ENCODE measurements around the gene NATD1.
A peak's percentile ranks its signal among the peaks of the same experiment; 100 is the strongest.

NATD1 gene

DNA sequence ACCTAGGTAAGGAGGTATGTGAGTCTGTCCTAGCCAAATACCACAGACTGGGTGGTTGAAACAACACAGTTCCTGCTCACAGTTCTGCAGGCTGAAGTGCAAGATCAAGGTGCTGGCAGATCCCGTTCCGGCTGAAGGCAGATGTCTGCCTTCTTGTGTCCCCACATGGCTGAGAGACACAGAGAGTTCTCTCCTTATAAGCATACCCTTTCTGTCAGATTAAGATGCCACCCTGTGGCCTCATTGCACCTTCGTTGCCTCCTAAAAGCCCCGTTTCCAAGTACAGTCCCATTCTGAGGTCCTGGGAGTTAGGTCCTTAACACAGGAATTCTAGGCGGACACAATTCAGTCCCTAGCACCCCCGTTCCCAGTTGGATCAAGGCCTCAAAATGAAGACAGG is 30.1 kb downstream of the NATD1 start:
- DNase-seq (ENCODE audit: low read depth, low spot score) = no peak
- TF ChIP-seq FOXP2 (optimal IDR thresholded peaks at IDR 0.05; ENCODE audit: control extremely low read depth, extremely low read length, insufficient read depth) (no peak), EZH2 (IDR thresholded peaks at IDR 0.05) (no peak), POLR2AphosphoS5 (IDR thresholded peaks at IDR 0.05; ENCODE audit: borderline replicate concordance, low read depth, low read length) (no peak)

DNA sequence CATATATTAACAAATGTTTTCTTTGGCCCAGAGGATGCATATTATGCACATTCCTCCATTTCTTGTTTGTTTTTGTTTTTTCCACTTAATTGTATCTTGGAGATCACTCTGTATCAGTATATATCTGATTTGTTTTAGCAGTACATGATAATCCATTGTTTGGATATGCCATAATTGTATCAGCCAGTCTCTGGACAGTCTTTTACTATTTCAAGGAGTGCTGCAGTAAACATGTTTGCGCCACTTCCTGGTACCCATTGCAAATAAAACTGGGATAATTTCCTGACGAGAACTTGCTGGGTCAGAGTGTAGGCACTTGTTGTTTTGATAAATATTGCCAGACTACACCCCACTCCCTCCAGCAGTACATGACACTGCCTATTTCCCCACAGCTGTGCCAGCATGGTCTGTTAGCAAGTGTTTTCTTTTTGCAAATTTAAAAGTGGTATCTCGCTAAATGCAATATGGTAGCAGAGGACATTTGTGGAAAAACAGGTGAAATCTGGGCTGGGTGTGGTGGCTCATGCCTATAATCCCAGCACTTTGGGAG is 34.3 kb downstream of the NATD1 start:
- H3K4me3 ChIP-seq = no peak overlapping the region
- TF ChIP-seq EZH2 (IDR thresholded peaks at IDR 0.05) = no peak
- no peak for TF ChIP-seq POLR2AphosphoS5 (IDR thresholded peaks at IDR 0.05; ENCODE audit: borderline replicate concordance, low read depth, low read length)
- no peak for TF ChIP-seq FOXP2 (optimal IDR thresholded peaks at IDR 0.05; ENCODE audit: control extremely low read depth, extremely low read length, insufficient read depth)
- DNase-seq (ENCODE audit: low read depth, low spot score) = no peak
- H3K9me3 ChIP-seq (ENCODE audit: low read depth, low read length) = no peaks in the 10 kb centered on the region
- no peak overlapping the region for H3K9ac ChIP-seq (ENCODE audit: insufficient read length)
- H3K36me3 ChIP-seq (ENCODE audit: insufficient read depth, low read length) = peaks cover 4% of the 10 kb centered on the region; the same call in 1 of the 2 replicates
- H3K27ac ChIP-seq = no peak overlapping the region

More for the DNA sequence above, 30.1 kb downstream of the NATD1 start:
- H3K4me3 ChIP-seq = no peak overlapping the region
- H3K9ac ChIP-seq (ENCODE audit: insufficient read length) = no peak overlapping the region
- H3K27ac ChIP-seq = no peak overlapping the region
- H3K36me3 ChIP-seq (ENCODE audit: insufficient read depth, low read length) = peaks cover 4% of the 10 kb centered on the region; the same call in 1 of the 2 replicates
- no peaks in the 10 kb centered on the region for H3K9me3 ChIP-seq (ENCODE audit: low read depth, low read length)

DNA sequence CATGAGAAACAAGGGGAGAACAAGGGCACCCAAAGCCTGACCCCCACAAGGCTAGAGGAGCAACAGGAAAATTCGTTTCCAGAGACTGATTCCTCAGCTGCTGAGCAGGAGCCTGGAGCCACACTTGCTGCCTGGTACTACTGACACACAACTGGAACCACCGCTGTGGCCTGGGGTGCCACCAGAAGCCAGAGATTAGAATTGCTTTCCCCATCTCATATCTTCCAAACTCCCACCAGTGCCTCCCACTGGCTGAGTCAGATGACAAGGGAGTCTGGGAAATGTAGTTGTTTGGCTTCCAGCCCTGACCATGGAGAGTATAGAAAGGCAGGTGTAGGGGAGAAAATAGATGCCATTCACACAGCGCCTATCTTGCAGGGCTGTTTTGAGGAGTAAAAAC is 35.1 kb downstream of the NATD1 start:
- Histone ChIP-seq H3K36me3 (ENCODE audit: insufficient read depth, low read length) (peaks cover 4% of the 10 kb centered on the region; the same call in 1 of the 2 replicates), H3K27ac (no peak overlapping the region), H3K9ac (ENCODE audit: insufficient read length) (no peak overlapping the region), H3K4me3 (no peak overlapping the region), H3K9me3 (ENCODE audit: low read depth, low read length) (no peaks in the 10 kb centered on the region)
- DNase-seq (ENCODE audit: low read depth, low spot score) = no peak
- TF ChIP-seq FOXP2 (optimal IDR thresholded peaks at IDR 0.05; ENCODE audit: control extremely low read depth, extremely low read length, insufficient read depth) (no peak), POLR2AphosphoS5 (IDR thresholded peaks at IDR 0.05; ENCODE audit: borderline replicate concordance, low read depth, low read length) (no peak), EZH2 (IDR thresholded peaks at IDR 0.05) (no peak)

DNA sequence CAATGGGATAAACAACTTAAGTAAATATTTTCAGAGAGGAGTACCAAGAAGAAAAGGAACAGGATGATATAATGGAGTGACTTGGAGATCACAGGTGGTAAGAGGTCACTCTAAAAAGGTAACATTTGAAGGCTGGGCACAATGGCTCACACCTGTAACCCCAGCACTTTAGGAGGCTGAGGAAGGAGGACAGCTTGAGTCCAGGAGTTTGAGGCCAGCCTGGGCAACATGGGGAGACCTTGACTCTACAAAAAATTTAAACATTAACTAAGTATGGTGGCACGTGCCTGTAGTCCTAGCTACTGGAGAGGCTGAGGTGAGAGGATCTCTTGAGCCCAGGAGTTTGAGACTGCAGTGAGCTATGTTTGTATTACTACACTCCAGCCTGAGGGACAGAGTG is 35.9 kb downstream of the NATD1 start:
- H3K9ac ChIP-seq (ENCODE audit: insufficient read length) = no peak overlapping the region
- H3K27ac ChIP-seq = no peak overlapping the region
- DNase-seq (ENCODE audit: low read depth, low spot score) = no peak
- H3K9me3 ChIP-seq (ENCODE audit: low read depth, low read length) = no peaks in the 10 kb centered on the region
- no peak overlapping the region for H3K4me3 ChIP-seq
- H3K36me3 ChIP-seq (ENCODE audit: insufficient read depth, low read length) = peaks cover 4% of the 10 kb centered on the region; the same call in 1 of the 2 replicates
- TF ChIP-seq POLR2AphosphoS5 (IDR thresholded peaks at IDR 0.05; ENCODE audit: borderline replicate concordance, low read depth, low read length) (no peak), EZH2 (IDR thresholded peaks at IDR 0.05) (no peak), FOXP2 (optimal IDR thresholded peaks at IDR 0.05; ENCODE audit: control extremely low read depth, extremely low read length, insufficient read depth) (no peak)

DNA sequence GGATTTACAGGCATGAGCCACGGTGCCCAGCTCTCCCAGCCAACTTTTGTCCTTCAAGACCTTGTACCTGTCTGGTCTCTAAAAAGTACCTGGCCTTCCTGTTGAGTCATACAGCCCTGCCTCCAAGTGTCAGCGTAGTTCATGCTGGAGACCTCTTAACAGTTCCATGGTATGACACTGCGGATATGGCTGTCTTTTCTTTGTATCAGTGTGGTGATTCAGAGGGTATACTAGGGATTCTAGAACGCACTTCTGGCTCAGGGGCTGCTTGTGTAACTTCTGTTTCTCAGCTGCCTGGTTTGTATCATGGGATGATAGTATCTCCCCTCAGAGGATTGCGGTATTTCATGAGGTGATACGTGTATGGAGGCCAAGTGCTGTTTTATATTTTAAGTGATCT is 37.3 kb downstream of the NATD1 start:
- Histone ChIP-seq H3K9me3 (ENCODE audit: low read depth, low read length) (no peaks in the 10 kb centered on the region), H3K9ac (ENCODE audit: insufficient read length) (no peak overlapping the region), H3K4me3 (no peak overlapping the region), H3K27ac (no peak overlapping the region), H3K36me3 (ENCODE audit: insufficient read depth, low read length) (peaks cover 4% of the 10 kb centered on the region; the same call in 1 of the 2 replicates)
- no peak for TF ChIP-seq EZH2 (IDR thresholded peaks at IDR 0.05)
- no peak for DNase-seq (ENCODE audit: low read depth, low spot score)

DNA sequence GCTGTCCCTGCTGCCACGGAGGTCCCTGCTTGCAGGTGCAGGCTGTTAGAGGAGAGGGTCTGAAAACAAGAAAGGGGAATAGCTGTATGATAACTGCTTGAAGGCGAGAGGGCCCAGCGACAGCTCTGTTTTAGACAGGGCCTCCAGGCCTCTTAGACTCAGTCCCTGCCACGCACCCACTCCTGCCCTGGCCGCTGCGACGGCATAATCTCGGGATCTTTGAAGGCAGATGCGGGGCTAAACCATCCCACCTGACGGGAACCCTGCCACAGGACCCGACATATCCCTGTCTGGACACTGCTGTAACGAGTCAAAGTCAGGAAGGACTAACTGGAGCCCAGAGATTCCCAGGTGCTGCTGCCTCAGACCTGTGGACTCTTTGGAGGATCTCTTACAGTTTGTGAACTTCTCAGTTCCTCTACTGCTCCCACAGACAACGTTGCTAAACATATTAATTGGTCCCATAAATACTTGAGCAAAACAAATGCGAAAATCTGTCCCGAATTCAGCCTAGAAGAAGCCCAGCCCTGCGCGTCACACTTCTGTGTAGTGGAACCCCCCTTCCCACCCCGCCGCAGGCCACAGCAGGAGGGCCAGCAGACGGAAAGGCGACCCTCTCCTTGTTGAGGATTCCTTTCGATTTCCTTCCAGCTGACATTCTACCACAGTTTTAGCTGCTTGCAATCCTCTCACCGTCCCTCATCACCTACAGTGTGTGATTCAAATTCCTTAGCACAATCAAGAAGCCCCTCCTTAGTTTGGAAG is 38.3 kb downstream of the NATD1 start:
- peak overlapping the region; percentile 80 for H3K9ac ChIP-seq (ENCODE audit: insufficient read length)
- DNase-seq (ENCODE audit: low read depth, low spot score) = no peak
- peaks cover 13% of the 10 kb centered on the region; the same call in 1 of the 2 replicates for H3K36me3 ChIP-seq (ENCODE audit: insufficient read depth, low read length)
- H3K27ac ChIP-seq = peak overlapping the region; percentile 94
- H3K4me3 ChIP-seq = peak overlapping the region; percentile 98
- H3K9me3 ChIP-seq (ENCODE audit: low read depth, low read length) = no peaks in the 10 kb centered on the region
- TF ChIP-seq FOXP2 (optimal IDR thresholded peaks at IDR 0.05; ENCODE audit: control extremely low read depth, extremely low read length, insufficient read depth) (no peak), EZH2 (IDR thresholded peaks at IDR 0.05) (no peak), POLR2AphosphoS5 (IDR thresholded peaks at IDR 0.05; ENCODE audit: borderline replicate concordance, low read depth, low read length) (no peak)

DNA sequence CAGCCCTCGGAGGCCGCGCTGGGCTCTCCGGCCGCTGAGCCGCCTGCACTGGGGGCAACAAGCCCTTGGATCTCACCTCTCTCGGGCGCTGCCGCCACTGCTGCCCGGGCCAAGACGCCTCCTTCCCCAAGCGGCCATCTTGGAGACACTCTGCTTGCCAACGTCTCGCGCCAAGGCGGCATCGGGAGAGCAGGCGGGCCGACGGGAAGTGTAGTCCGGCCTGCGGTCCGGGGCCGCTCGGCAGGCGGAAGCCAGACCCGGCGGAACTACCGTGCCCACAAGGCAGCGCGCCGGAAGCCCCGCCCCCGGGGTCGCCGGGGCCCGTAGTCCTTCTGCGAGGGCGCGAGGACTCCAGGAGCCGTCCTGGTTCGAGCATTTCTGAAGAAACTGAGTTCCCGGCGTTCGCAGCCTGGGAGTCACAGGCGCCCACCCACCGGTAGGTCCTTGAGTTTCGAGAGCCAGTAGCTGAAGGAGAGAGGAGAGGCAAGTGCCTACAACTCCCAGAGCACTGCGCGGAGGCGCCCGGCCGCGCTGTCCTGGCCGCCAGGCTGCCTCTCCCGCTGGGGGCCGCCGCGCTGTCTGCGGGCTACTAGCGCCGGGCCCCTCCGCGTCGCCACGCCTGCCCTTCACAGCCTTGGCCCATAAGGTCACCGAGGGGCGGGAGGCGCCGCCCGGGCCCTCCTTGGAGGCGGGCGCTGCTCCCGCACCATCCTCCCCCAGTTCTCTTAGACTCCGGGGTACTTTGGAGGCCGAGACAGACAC is 39.0 kb downstream of the NATD1 start, which contains the start of gene TMEM11:
TMEM11 (minus strand) TSS at position 147 of the 762 bp plus-strand sequence; CDS start at position 138, 9 bp downstream.
- H3K27ac ChIP-seq = peak within 1 kb of the TSS; percentile 94
- peak; percentile 10 for DNase-seq (ENCODE audit: low read depth, low spot score)
- TF ChIP-seq FOXP2 (optimal IDR thresholded peaks at IDR 0.05; ENCODE audit: control extremely low read depth, extremely low read length, insufficient read depth) (no peak), POLR2AphosphoS5 (IDR thresholded peaks at IDR 0.05; ENCODE audit: borderline replicate concordance, low read depth, low read length) (peak; percentile 47; the same call in 1 of the 2 replicates)
- H3K9ac ChIP-seq (ENCODE audit: insufficient read length) = peak within 1 kb of the TSS; percentile 99
- H3K9me3 ChIP-seq (ENCODE audit: low read depth, low read length) = no peaks in the 10 kb centered on the region
- H3K4me3 ChIP-seq = peak within 1 kb of the TSS; percentile 98
- H3K36me3 ChIP-seq (ENCODE audit: insufficient read depth, low read length) = peaks cover 21% of the 10 kb centered on the region; the same call in 1 of the 2 replicates

DNA sequence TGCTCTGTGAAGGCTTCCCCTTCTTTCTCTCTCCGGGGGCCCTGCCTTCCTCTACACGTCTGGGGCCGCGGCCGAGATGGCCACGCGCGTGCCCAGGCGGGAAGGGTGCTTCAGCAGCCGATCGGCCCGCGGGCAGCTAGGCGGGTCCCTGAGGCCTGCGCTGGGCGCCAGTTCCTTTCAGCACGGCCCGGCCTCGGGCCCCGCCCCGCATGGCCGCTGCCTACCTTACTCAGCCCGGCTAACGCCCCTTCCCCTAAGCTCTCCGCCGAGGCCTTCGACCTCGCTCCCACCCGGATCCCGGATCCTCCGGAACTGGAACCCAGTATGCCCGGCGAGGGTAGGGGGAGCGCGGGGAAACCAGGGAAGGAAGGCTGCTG is 39.6 kb downstream of the NATD1 start:
- DNase-seq (ENCODE audit: low read depth, low spot score) = no peak
- Histone ChIP-seq H3K9me3 (ENCODE audit: low read depth, low read length) (no peaks in the 10 kb centered on the region), H3K4me3 (peak overlapping the region; percentile 98), H3K27ac (peak overlapping the region; percentile 87), H3K36me3 (ENCODE audit: insufficient read depth, low read length) (peaks cover 27% of the 10 kb centered on the region; the same call in 1 of the 2 replicates), H3K9ac (ENCODE audit: insufficient read length) (peak overlapping the region; percentile 99)
- no peak for TF ChIP-seq POLR2AphosphoS5 (IDR thresholded peaks at IDR 0.05; ENCODE audit: borderline replicate concordance, low read depth, low read length)
- TF ChIP-seq EZH2 (IDR thresholded peaks at IDR 0.05) = no peak
- TF ChIP-seq FOXP2 (optimal IDR thresholded peaks at IDR 0.05; ENCODE audit: control extremely low read depth, extremely low read length, insufficient read depth) = no peak

Data from SK-N-MC (cell line).